Measurements from ENCODE around the gene ESPN.
A peak's percentile ranks its signal among the peaks of the same experiment; 100 is the strongest.

The ESPN gene

DNA sequence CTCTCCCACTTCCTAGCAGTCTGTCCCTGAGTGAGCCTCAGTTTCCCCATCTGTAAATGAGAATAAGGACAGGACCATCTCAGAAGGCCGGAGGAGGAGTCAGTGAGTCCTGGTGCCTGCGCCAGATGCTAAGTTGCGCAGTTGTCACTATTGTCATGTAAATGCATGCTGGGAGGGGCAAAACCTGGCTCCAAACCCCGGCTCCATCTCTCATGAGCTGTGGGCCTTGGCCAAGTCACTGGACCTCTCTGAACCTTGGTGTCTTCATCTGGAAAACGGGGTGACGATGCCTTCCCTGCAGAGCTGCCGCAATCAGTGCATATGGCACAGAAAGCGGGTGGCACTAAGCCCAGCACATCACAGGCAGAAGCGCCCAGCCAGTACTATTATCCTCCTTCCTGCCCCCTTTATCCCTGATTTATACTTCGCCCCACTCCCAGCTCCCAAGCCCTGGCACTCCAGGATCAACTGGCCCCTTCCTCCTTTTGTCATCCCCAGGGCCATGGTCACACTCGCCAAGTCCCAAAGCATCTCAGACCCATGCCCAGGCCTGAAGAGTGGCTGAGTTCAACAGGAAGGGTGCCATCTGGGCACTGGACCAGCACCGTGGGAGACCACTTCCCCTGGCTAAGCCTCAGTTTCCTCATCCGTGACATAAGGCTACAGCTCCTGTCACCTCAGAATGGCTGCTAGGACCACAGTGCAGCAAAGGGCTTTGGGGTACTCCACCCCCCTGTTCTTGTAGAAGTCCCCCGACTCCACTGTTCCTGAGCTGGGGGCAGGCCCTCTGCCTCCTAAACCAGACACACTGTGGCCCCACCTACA lies 71.2 kb downstream of the ESPN start:
- no peak for DNase-seq (ENCODE audit: low read depth in 1 of 2, low spot score in 1 of 2)

DNA sequence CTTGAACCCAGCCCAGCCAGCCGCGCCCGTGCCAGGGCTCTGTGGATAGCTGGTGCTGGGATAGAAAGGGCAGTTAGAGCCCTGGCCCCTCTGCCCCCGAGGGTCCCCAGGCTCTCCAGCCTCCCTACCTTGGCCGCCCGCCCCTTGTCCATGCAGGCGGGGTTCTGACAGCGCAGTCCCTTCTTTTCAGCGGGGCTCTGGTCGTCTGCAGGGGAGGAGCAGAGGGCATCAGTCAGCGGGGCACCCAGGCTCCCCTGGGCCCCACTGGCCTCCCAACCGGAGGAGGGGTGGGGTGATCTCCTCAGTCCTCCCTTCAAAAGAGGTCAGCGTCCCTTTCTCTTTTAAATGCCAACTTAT lies 71.8 kb downstream of the ESPN start:
- DNase-seq (ENCODE audit: low read depth in 1 of 2, low spot score in 1 of 2), result no peak

DNA sequence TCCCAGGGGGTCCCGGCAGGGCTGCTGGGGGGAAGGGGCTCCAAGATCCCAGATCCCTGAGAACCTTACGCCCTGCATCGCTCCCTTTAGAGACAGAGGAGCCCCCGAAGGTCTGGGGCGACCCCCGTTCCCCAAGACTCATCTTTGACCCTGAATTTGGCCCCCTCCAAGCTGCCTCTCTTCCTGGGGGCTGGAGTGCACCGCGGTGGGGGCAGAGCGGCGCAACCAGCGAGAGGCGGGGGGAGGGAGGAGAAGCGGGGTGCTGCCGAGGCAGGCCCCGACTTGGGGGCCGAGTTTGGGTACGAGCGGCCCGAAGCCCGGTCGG lies 72.3 kb downstream of the ESPN start:
- no peak for DNase-seq (ENCODE audit: low read depth in 1 of 2, low spot score in 1 of 2)

DNA sequence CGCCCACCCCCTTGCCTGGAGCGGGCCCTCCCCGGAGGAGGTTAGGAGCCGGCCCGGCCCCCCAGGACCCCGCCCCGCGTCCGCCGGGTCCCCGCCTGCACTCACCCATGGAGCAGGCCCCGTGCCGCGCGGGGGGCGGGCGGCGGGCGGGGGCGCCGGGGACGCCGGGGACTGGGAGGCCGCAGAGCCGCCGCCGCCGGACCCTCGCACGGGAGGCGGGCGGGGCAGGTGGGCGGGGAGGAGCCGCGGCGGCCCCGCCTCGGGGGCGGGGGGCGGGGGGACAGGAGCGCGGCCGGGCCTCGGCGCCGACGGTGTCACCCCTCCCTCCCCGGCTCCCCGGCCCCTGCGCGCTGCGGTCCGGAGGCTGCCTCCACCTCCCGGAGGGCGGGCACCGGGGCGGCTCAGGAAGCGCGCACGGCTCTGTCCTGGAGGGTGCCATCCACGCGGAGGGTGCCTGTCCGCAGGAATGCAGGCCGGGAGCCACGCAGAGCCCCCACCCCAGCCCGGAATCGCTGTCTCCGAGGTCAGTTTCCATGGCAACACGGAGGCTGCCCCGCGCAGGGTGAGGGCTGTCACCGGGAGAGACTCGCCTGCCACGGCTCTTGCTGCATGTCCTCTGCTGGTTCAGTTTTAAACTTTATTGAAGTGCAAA lies 72.8 kb downstream of the ESPN start:
- DNase-seq (ENCODE audit: low read depth in 1 of 2, low spot score in 1 of 2), result peak in 1 of 2 donors; percentile 25

DNA sequence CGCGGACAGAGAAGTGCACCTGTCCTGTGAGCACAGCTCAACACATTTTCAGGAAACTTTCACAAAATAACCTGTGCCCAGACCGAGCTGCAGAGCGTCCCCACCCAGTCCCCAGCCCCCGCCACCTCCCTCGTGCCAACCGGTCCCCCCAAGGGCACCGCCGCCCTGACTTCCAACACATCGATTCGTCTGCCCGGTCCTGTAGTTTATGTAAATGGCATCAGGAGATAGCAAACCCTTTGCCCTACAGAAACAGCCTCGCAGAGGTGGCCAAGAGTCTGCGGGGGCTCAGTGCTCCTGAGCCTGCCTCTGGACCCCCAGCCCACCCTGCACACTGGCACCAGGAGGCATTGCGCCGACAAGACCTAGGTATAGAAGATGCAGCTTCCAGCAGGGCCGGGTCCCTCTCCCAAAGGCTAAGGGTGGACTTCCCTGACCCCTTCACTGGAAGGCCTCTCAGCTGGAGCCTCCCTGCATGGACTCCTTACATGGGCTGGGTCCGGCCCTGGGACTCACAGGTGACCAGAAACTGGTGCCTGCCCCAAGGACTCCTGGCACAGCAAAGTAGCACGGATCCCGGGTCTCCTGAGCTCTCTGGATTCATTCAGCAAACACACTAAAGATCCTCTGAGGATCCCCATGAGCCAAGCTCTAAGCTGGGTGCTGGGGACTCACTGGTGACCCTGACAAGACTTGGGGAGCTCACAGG lies 73.4 kb downstream of the ESPN start:
- no peak for DNase-seq (ENCODE audit: low read depth in 1 of 2, low spot score in 1 of 2)

DNA sequence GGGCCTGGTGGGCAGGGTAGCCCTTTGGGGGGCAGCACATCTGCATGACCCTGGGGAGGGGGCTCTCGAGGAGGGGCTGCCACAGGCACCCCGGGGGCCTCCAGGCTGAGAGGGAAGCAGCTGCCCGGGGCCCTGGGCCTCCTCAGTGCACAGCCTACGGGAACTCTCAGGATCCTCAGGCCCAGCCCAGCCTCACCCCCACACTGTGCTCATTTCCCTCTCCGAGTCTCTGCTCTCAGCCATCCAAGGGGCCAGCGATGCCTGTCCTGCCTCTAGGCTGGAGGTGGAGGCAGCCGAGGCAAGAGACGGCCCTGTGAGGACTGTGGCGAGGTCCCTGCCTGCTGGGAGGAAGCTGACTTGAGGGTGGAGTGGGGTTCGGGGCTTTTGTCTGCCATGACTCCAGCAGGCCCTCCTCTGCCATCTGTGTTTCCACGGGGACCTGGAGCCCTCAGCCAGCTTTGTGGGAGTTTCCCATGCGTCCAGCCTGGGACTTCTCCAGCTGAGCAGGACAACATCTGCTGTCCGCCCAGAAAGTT lies 74.1 kb downstream of the ESPN start:
- no peak for DNase-seq (ENCODE audit: low read depth in 1 of 2, low spot score in 1 of 2)

DNA sequence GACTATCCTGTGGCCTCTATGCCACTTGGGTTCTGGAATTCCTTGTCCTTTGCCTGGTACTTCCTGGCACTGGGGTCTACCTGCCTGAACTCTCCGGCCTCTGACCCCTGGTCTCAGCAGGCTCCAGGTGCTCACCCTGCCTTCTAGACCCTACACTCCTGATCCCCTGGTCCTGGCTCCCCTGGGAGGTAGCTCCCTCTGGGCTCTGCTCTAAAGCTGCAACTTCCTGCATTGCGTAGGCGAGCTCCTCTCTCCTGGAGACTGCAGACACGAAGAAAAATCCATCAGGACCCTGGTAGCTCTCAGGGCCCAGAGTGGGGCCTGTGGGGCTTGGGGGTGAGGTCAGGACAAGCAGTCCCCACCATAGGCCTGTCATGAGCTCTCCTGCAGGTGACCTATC lies 74.7 kb downstream of the ESPN start:
- DNase-seq (ENCODE audit: low read depth in 1 of 2, low spot score in 1 of 2), result no peak

DNA sequence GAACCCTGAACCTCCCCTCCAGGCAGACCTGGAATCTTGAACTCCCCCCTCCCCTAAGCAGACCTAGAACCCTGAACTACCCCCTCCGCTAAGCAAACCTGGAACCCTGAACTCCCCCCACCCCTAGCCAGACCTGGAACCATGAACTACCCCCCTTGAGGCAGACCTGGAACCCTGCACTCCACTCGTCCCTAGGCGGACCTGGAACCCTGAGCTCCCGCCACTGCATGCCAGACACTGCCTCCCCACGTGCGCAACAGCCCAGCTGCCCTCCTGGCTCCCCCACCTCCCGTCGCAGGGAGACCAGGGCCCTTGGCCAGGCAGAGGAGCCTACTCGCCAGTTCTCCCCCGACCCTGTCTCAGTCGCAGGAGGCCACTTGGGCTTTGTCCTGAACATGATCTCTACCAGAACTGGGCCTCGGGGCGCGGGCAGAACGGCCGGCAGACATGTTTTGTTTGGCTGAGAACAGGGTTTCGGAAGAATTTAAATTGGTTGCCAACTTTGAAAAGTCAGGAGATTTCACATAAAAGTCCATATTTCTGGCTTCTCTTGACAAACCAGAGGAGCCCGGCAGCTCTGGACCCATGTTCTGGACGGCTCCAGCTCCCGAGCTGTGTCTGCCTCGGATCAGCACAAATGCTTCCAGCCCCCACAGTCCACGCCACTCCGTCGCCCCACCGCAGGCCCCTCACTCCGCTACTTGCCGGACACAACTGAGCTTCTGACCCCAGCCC lies 76.1 kb downstream of the ESPN start:
- no peak for DNase-seq (ENCODE audit: low read depth in 1 of 2, low spot score in 1 of 2)

DNA sequence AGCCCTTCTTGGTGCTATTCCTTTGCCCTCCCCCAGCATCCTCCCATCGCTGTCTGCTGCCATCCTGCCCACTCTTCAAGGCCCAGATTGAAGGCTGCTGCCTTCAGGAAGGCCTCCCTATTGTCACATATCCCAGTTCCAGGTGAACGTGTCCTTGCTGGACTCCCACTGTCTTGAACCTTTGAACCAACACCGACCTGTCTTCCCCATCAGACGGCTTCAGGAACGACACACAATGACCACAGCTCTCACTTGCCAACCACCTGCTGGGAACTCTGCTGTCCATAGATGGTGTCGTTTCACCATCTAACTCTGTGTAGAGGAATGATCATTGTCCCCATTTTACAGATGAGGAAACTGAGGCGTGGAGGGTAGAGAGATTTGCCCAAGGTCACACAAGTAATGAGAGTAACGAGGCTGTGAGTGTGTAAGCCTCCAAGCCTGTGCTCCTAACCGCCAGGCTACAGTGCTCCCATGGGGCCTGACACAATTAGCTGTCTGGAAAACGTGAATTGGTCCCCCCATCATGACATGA lies 76.8 kb downstream of the ESPN start:
- no peak for DNase-seq (ENCODE audit: low read depth in 1 of 2, low spot score in 1 of 2)

DNA sequence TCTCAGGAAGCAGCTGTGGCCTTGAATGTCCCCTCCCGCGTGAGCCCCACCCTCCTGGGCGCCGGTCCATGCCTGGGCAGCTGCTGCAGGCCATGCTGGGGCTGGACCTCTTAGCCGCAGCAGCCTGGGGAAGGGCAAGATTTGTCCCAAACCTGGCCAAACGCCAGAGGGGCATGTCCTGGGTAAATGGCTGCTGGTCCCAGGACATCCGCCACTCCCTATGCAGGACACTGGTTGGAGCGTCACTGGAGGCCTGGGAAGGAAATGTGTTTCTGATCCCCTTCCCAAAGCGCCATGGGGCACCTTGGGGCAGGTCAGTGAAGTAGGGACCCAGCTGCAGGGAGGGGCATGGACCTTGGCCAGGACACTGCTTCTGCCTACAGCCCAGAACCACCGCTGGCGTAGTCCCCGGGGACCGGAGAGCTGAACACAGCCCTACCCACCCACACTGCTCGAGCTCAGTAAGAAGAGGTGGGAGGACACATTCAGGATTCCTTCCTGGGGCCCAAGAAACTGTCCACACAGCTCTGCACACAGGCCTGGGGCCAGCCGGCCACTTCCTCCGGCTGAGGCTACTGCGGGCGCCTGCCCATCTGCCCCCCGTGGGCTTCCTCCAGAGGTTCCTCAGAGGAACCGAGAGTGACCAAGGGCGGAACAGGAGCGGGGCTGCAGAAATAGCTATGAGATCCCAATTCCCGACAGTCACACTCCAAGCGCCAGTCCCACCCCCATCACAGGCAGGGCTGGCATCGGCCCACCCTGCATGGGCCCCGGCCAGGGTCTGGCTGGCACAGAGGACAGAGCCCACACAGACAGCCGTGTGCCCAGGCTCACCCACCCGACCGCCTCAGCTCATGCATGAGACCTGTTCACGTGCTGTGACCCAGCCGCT lies 77.7 kb downstream of the ESPN start:
- no peak for DNase-seq (ENCODE audit: low read depth in 1 of 2, low spot score in 1 of 2)

DNA sequence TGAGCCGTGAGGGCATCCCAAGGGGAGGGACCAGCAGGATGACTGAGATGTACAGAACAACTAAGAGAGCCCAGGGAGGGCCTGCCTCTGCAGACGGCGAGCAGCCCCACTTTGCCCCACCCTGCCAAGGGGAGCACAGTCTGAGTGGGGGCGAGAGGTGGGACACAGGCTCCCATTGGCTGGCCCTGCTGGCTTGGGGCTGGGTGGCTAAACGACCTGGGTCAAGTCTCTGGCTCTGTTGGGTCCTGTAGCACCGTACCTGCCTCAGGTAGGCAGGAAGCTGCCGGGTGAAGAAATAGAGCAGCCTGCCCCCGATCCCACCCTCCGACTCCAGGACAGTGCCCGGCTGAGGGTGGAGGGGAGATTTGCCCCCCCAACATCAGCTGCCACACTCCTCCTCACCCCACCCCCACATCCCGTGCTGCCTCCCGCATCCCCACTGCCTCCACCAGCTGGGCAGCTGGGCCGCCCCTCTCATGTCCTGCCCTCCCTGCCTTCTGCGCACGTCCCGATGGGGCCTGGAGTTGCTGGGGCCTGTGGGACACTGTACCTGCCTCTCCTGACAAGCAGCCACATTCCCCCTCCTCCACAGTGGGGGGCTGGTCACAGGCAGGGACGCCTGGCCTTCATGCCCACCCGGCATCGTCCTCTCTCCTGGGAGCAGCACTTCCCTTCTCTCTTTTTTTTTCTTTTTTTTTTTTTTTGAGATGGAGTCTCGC lies 79.5 kb downstream of the ESPN start:
- no peak for DNase-seq (ENCODE audit: low read depth in 1 of 2, low spot score in 1 of 2)

DNA sequence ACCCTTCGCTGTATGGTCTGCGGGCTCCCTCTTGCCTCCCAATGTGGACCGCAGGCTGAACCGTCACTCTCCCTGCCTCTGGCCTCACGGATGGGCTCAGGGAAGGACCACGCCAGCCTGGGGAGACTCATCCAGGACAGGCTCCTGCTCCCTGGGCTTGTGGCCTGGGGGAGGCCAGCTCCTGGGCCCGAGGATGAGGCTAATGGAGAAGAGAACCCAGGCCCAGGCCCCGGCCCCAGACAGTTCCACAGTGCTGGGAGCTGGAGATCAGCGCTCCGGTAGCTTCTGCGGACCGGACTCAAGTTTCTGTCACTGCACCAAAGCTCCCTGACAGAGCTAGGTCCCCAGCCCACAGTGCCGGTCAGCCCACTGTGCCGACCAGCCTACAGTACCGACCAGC lies 80.3 kb downstream of the ESPN start:
- no peak for DNase-seq (ENCODE audit: low read depth in 1 of 2, low spot score in 1 of 2)

DNA sequence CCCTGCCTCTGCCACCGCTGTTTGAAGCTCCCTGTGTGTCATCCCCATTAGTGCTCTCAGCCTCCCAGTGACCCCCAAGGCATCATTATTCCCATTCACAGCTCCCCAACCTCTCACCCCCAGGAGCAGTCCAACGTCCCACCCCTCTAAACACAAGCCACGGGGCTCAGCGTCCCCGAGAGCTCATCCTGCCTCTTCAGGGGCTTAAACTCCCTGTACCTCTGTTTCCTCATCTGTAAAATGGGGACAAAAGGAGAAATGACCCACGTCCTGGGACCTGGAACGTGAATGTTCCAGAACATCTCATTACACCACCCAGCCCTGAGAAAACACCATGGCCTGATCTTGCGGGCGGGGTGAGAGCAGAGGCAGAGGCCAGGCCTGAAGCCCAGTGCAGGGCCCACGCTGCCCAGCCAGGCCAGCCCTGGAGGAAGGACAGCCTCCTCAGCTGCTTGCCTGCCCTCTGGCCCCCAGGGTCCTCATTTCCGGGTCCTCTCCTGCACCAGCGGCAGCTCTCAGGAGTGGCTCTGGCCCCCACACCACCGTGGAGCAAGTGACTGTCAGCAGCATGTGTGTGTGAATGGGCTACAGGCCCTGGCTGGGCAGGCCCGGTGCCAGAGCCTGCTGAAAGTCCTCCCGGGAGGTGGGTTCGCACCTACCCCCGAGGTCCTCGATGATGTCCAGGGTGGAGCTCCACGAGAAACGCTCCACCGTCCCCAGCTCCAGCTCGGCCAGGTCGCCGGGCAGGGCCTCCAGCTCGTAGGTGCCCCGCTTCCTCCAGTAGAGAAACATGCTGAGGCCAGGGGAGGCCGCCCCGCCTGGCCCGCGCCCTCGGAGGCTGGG lies 81.0 kb downstream of the ESPN start:
- no peak for DNase-seq (ENCODE audit: low read depth in 1 of 2, low spot score in 1 of 2)

DNA sequence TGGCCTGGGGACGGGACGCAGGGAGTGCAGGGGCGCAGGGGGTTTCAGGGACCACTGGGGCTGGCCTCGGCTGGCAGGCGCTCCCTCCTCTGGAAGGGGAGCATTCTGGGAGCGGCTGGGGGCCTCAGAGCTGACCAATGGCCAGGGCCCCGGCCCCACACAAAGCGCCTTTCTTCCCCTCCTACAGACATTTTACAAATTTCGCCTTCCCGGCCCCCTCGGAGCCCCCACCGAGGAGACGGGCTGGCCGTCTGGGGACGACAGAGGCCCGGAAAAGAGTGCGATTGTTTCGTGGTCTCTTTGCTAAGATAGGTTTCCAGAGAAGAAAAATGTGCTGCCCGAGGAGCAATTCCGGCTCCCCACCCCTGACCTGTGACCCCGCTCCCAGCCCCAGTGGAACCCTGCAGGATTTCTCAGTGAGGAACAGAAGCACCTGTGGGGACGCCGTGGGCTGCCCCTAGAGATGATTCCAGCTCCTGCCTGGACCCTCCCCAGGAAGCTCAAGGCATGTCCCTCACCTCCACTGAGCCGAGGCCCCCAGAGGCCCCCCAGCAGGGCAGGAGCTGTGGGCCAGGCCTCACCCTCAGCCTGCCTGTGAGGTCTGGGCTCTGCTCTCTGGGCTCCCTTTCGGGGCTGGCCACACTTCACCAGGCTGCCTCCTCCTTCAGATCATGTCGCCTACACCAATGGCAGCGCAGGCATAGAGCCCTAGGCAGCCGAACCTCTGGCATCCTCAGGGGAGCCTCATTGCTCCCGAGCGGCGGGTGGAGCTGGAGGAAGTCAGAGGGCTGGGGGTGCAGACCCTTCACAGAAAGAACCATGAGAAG lies 81.8 kb downstream of the ESPN start:
- no peak for DNase-seq (ENCODE audit: low read depth in 1 of 2, low spot score in 1 of 2)

DNA sequence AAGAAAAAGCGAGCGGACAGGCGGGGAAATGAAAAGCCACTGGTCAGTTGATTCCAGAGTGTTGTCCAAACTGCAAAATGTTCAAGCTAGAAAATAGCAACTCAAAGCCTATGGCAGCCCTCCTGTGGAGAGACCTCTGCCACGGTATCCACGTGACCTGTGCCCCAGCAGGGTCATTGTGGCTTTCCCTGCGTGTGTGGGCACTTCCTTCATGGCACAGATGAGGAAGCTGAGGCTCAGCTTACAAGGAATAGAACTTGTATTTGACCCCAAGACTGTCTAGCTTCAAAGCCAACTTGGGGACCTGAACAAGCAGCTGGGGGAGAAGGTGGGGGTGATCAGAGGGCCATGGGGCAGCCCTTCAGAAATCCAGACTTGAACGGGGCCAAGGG lies 82.5 kb downstream of the ESPN start:
- DNase-seq (ENCODE audit: low read depth in 1 of 2, low spot score in 1 of 2), result no peak

DNA sequence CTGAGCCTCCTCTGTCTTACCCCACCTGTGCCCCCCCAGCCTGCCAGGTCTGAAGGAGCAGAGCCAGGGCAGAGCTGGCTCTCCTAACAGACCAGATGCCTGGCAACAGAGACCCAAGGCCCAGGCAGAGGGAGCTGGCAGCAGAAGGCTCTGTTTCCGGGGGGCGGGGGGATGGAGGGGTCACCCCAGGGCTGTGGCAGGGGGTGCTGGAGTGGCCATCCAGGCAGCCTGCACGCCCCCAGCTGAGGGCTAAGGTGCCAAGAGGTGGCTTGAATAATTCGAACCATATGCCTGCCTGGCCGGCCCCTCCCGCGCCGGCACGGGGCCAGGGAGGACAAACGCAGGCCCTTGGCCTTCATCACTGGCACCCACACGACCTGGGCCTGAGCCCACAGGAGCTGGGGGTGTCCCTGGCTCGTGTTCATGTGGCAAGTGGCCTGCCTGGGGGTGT lies 82.9 kb downstream of the ESPN start:
- no peak for DNase-seq (ENCODE audit: low read depth in 1 of 2, low spot score in 1 of 2)

DNA sequence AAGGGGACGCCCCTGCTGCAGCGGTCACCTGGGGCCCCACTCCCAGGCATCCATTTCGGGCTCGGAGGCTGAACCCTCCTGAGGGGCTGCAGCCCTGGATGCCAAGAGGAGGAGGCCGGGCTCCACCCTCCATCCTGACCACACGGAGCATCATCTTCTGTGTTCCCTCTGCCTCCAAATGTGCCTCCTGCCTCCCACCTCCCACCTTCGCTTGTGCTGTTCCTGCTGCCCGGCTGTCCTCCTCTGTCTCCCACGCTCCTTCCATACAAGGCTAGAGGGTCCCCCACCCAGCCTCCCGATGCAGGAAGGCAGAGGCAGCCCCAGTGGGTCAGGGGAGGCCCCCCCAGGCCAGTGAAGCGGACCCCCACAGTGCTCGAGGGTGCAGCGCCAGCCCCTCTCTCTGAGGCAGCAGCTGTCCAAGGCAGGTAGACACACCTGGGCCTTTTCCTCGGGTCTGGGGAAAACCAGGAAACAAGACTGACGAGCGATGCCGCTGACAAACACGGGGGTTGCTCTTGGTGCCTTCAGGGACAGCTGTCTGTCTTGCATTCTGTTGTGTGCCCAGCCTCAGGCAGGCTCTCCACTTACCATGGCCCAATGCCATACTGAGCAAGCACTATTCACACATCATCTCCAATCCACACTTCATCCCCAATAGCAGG lies 83.7 kb downstream of the ESPN start:
- no peak for DNase-seq (ENCODE audit: low read depth in 1 of 2, low spot score in 1 of 2)

Measured in activated CD4-positive, alpha-beta T cell treated with anti-CD3 and anti-CD28 coated beads, Interleukin-2, amount 50 U/mL, for 24 hours (primary cell).